ENCODE data around the gene TUBGCP6.

DNA sequence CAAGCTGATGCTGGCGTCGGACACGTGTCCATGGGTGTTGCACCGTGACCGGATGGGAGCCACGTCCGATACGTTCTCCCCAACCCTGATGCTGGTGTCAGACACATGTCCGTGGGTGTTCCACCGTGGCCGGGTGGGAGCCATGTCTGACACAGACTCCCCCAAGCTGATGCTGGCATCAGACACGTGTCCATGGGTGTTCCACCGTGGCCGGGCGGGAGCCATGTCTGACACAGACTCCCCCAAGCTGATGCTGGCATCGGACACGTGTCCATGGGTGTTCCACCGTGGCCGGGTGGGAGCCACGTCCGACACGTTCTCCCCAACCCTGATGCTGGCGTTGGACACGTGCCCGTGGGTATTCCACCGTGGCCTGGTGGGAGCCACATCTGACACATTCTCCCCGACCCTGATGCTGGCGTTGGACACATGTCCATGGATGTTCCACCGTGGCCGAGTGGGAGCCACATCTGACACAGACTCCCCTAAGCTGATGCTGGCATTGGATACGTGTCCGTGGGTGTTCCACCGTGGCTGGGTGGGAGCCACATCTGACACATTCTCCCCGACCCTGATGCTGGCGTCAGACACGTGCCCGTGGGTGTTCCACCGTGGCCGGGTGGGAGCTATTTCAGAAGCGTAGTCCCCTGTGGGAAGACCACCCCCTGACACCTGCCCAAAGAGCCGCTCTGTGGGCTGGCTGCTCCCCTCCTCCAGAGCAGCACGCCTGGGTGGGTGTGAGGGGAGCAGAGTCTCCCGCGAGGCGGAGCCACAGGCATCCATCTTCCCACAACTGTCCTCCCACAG, 24.0 kb downstream of the TUBGCP6 start:
- TF ChIP-seq CTCF (IDR thresholded peaks at IDR 0.05; ENCODE audit: poor library complexity, severe bottlenecking) (no peak), EZH2 (IDR thresholded peaks at IDR 0.05; ENCODE audit: borderline replicate concordance, insufficient read depth, low read length, poor library complexity, severe bottlenecking) (no peak)

Measured in neural cell (in vitro differentiated cells).